ENCODE results near the gene DEK.

DNA sequence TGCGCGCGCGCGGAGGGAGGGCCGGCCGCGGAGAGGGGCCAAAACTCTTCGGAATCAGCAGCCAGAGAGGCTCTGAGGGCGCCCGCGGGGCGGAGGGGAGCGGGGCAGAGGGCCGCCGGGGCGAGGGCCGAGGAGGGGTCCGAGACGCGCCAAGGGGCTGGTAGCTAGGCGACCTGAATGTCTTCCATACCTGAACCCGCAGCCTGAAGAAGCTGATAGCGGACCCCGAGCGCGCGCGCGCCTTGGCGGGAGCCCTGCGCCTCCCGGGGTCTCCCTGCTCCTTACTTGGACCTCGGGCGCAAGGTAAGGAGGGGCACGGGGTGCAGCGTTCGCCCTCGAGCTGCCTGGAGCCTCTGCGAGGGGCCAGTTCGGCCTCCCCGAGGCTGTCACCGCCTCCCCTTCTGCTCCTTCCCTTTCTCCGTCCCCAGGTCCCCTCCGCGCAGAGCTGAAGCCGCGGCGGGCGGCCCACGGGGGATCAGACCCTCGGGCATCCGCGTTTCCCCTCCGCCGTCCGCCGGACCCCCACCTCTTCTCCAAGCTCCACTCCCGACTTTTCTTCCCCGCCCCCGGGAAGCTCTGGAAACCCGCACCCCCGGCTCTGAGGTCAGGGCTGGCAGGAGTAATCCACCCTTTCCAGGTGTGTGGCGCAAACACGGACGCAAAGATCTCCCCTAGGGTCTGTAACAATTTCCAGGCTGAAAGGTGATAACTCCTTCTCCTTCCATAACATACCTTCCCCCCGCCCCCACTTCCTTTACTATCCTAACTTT is 13.1 kb upstream of the DEK start:
- TF ChIP-seq, protein P1, sequence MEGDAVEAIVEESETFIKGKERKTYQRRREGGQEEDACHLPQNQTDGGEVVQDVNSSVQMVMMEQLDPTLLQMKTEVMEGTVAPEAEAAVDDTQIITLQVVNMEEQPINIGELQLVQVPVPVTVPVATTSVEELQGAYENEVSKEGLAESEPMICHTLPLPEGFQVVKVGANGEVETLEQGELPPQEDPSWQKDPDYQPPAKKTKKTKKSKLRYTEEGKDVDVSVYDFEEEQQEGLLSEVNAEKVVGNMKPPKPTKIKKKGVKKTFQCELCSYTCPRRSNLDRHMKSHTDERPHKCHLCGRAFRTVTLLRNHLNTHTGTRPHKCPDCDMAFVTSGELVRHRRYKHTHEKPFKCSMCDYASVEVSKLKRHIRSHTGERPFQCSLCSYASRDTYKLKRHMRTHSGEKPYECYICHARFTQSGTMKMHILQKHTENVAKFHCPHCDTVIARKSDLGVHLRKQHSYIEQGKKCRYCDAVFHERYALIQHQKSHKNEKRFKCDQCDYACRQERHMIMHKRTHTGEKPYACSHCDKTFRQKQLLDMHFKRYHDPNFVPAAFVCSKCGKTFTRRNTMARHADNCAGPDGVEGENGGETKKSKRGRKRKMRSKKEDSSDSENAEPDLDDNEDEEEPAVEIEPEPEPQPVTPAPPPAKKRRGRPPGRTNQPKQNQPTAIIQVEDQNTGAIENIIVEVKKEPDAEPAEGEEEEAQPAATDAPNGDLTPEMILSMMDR (conservative IDR thresholded peaks at IDR 0.05 in 1 of 2, IDR thresholded peaks at IDR 0.05 in 1 of 2; ENCODE audit: extremely low read depth in 1 of 2, insufficient read depth in 1 of 2, low read depth in 1 of 2, low read length in 2 of 2) = no peak
- TF ChIP-seq EZH2 (IDR thresholded peaks at IDR 0.05; ENCODE audit: borderline replicate concordance, low read length) = no peak
